IMR-90 (cell line): Measurements from ENCODE around the gene POLR2E. TPM values are rescaled to one million over a fixed set of nuclear protein-coding genes. Genes with fewer than 3 reads are reported as not detected.

Source experiments
- ATAC-seq: fragments of 200-7000 bp; cut with Tn5 transposase; 2 replicates; pipeline ENCODE4 v1.9.1; 2020; ENCODE audit warnings: low read depth, mild to moderate bottlenecking, moderate library complexity
- BruUV-seq: library from RNA; stranded (reverse); fragments of 400-500 nt; replicated peaks from 2 replicates; lab custom pipeline; 2021; lab: Mats Ljungman, UMichigan
- CTCF ChIA-PET: fragments of 300-600 bp; formaldehyde crosslinking; extraction: SDS; loops from one replicate; lab custom pipeline; 2021; ENCODE audit warnings: antibody characterized with exemption; lab: Yijun Ruan, JAX
- POLR2A ChIA-PET: fragments of 300-600 bp; sonication (Branson Sonifier 250); formaldehyde crosslinking; loops from one replicate; lab custom pipeline; 2022; ENCODE audit warnings: antibody characterized with exemption; ENCODE audit not compliant: unreplicated experiment; lab: Charles Lee
- DNase-seq: peaks from one replicate; pipeline ENCODE4 v3.0.0; 2013
- H2AFZ ChIP-seq: replicated peaks from 2 replicates; pipeline ENCODE3; 2013; ENCODE audit warnings: low read length, mild to moderate bottlenecking; ENCODE audit not compliant: poor library complexity
- H2AK5ac ChIP-seq: 2 replicates; pipeline ENCODE4 v1.6.1; 2013; ENCODE audit warnings: low read depth, low read length, inconsistent platforms
- H2AK9ac ChIP-seq: replicated peaks from 2 replicates; pipeline ENCODE3; 2013; ENCODE audit warnings: mild to moderate bottlenecking, low read depth, low read length, moderate library complexity; ENCODE audit not compliant: poor library complexity
- H2BK120ac ChIP-seq: 2 replicates; pipeline ENCODE4 v1.6.1; 2013; ENCODE audit warnings: low read depth, low read length, inconsistent platforms
- H2BK15ac ChIP-seq: 3 replicates; pipeline ENCODE4 v1.6.1; 2013; ENCODE audit warnings: low read depth, low read length, inconsistent platforms
- H2BK20ac ChIP-seq: 2 replicates; pipeline ENCODE4 v1.6.1; 2013; ENCODE audit warnings: low read depth, mild to moderate bottlenecking, inconsistent platforms, low read length, moderate library complexity
- H2BK5ac ChIP-seq: 2 replicates; pipeline ENCODE4 v1.6.1; 2013; ENCODE audit warnings: mild to moderate bottlenecking, low read depth, low read length, inconsistent platforms; ENCODE audit not compliant: poor library complexity, severe bottlenecking
- H3K14ac ChIP-seq: replicated peaks from 2 replicates; pipeline ENCODE4 v1.6.1; 2013; ENCODE audit warnings: low read depth, low read length, inconsistent platforms
- H3K18ac ChIP-seq: 2 replicates; pipeline ENCODE4 v1.6.1; 2013; ENCODE audit warnings: low read depth, low read length, control low read depth
- H3K23ac ChIP-seq: 2 replicates; pipeline ENCODE4 v1.6.1; 2013; ENCODE audit warnings: low read depth, low read length, inconsistent platforms
- H3K27ac ChIP-seq: 2 replicates; pipeline ENCODE4 v1.5.1; 2013; ENCODE audit warnings: mild to moderate bottlenecking, control low read depth, low read length; ENCODE audit not compliant: insufficient read depth
- H3K27me3 ChIP-seq: 2 replicates; pipeline ENCODE4 v1.6.1; 2013; ENCODE audit warnings: low read length; ENCODE audit not compliant: control insufficient read depth, insufficient read depth
- H3K36me3 ChIP-seq: 2 replicates; pipeline ENCODE4 v1.6.1; 2013; ENCODE audit warnings: low read length, mixed read lengths; ENCODE audit not compliant: control insufficient read depth, insufficient read depth
- H3K4ac ChIP-seq: 2 replicates; pipeline ENCODE4 v1.6.1; 2013; ENCODE audit warnings: low read depth, low read length, inconsistent platforms
- H3K4me1 ChIP-seq: 2 replicates; pipeline ENCODE4 v1.6.1; 2013; ENCODE audit warnings: low read length, mixed read lengths; ENCODE audit not compliant: control insufficient read depth, insufficient read depth
- H3K4me2 ChIP-seq: 2 replicates; pipeline ENCODE4 v1.6.1; 2013; ENCODE audit warnings: low read depth, mild to moderate bottlenecking, control low read depth, low read length, moderate library complexity
- H3K4me3 ChIP-seq: 2 replicates; pipeline ENCODE4 v1.5.1; 2013; ENCODE audit warnings: low read depth, mild to moderate bottlenecking, control low read depth, low read length, moderate library complexity; ENCODE audit not compliant: insufficient read depth
- H3K56ac ChIP-seq: 2 replicates; pipeline ENCODE4 v1.6.1; 2013; ENCODE audit warnings: low read length, inconsistent platforms; ENCODE audit not compliant: insufficient read depth; ENCODE audit errors: extremely low read depth
- H3K79me1 ChIP-seq, 2 experiments: 2 replicates each; pipeline ENCODE4 v1.6.1; 2013; ENCODE audit warnings: low read length in 2 of 2, inconsistent platforms in 1 of 2, low read depth in 1 of 2
- H3K9ac ChIP-seq: 2 replicates; pipeline ENCODE4 v1.6.1; 2013; ENCODE audit warnings: low read depth, low read length, control low read depth
- H3K9me1 ChIP-seq: 2 replicates; pipeline ENCODE4 v1.6.1; 2013; ENCODE audit warnings: low read length, inconsistent platforms; ENCODE audit not compliant: insufficient read depth
- H3K9me3 ChIP-seq: 2 replicates; pipeline ENCODE4 v1.6.1; 2013; ENCODE audit warnings: low read length; ENCODE audit not compliant: control insufficient read depth, insufficient read depth
- H4K20me1 ChIP-seq: 2 replicates; pipeline ENCODE4 v1.6.1; 2013; ENCODE audit warnings: low read length, inconsistent platforms; ENCODE audit not compliant: insufficient read depth
- H4K5ac ChIP-seq: 2 replicates; pipeline ENCODE4 v1.6.1; 2013; ENCODE audit warnings: mild to moderate bottlenecking, low read depth, low read length, control low read depth
- H4K8ac ChIP-seq, 2 experiments: 2 replicates each; pipeline ENCODE4 v1.6.1; 2013; ENCODE audit warnings: low read depth in 2 of 2, low read length in 2 of 2, control low read depth in 1 of 2, inconsistent platforms in 1 of 2
- H4K91ac ChIP-seq: 2 replicates; pipeline ENCODE4 v1.6.1; 2013; ENCODE audit warnings: low read depth, low read length, inconsistent platforms; ENCODE audit not compliant: insufficient read depth
- BHLHE40 ChIP-seq: fragments of 150-350 bp; IDR thresholded peaks from 2 replicates; pipeline ENCODE4 v1.6.1; 2016; ENCODE audit warnings: mild to moderate bottlenecking, low read depth, low read length
- CEBPB ChIP-seq: IDR thresholded peaks from 2 replicates; pipeline ENCODE4 v1.6.1; 2012; ENCODE audit warnings: low read depth, low read length, improper control_type of control experiment
- CHD1 ChIP-seq: IDR thresholded peaks from 2 replicates; pipeline ENCODE4 v1.6.1; 2012; ENCODE audit warnings: low read depth, low read length, improper control_type of control experiment
- FOS ChIP-seq: fragments of 150-350 bp; IDR thresholded peaks from 2 replicates; pipeline ENCODE4 v1.6.1; 2016; ENCODE audit warnings: low read depth, low read length
- MAFK ChIP-seq: IDR thresholded peaks from 2 replicates; pipeline ENCODE4 v1.6.1; 2012; ENCODE audit warnings: low read depth, low read length, improper control_type of control experiment
- MAZ ChIP-seq: IDR thresholded peaks from 2 replicates; pipeline ENCODE4 v1.6.1; 2012; ENCODE audit warnings: low read depth, mild to moderate bottlenecking, low read length, improper control_type of control experiment, moderate library complexity, borderline replicate concordance
- MXI1 ChIP-seq: IDR thresholded peaks from 2 replicates; pipeline ENCODE4 v1.6.1; 2012; ENCODE audit warnings: low read depth, mild to moderate bottlenecking, low read length, moderate library complexity, borderline replicate concordance
- NFE2L2 ChIP-seq: fragments of 150-350 bp; IDR thresholded peaks from 2 replicates; pipeline ENCODE4 v1.6.1; 2016; ENCODE audit warnings: low read depth, mild to moderate bottlenecking, low read length
- POLR2A ChIP-seq: IDR thresholded peaks from 2 replicates; pipeline ENCODE4 v1.6.1; 2012; ENCODE audit warnings: mild to moderate bottlenecking, low read depth, low read length
- RAD21 ChIP-seq: IDR thresholded peaks from 2 replicates; pipeline ENCODE4 v1.6.1; 2012; ENCODE audit warnings: low read length, improper control_type of control experiment
- RCOR1 ChIP-seq: IDR thresholded peaks from 2 replicates; pipeline ENCODE4 v1.6.1; 2012; ENCODE audit warnings: mild to moderate bottlenecking, low read length, improper control_type of control experiment; ENCODE audit not compliant: insufficient replicate concordance
- RFX5 ChIP-seq: IDR thresholded peaks from 2 replicates; pipeline ENCODE4 v1.8.0; 2012; ENCODE audit warnings: low read depth, mild to moderate bottlenecking, low read length, moderate library complexity
- SMC3 ChIP-seq: fragments of 150-350 bp; IDR thresholded peaks from 2 replicates; pipeline ENCODE4 v1.6.1; 2016; ENCODE audit warnings: low read depth, mild to moderate bottlenecking, antibody characterized with exemption, low read length, moderate library complexity
- WGBS, 2 experiments: methylation state at CpG; one replicate each; pipeline versions ENCODE4 v1.1.5 to v1.1.7; 2013; ENCODE audit warnings: missing lambda C conversion rate in 2 of 2; ENCODE audit not compliant: insufficient read length in 1 of 2; ENCODE audit errors: extremely low coverage in 2 of 2; 5-methylcytosine and 5-hydroxymethylcytosine counted together
- dilution Hi-C: fragments of 300-500 bp; cut with HindIII; formaldehyde crosslinking; loops from one replicate; pipeline ENCODE4 v1.14.3; 2018; ENCODE audit warnings: low sequenced_read_pairs; ENCODE audit not compliant: unreplicated experiment
- in situ Hi-C: fragments of 300-500 bp; cut with MboI; formaldehyde crosslinking; loops from 3 replicates; pipeline ENCODE4 v1.14.3; 2019; ENCODE audit warnings: low sequenced_read_pairs, inconsistent platforms, mixed read lengths
- intact Hi-C: fragments of 100-400 bp; cut with micrococcal nuclease; formaldehyde crosslinking; loops from 2 replicates; pipeline ENCODE4 v1.10.0; 2022
- polyA plus RNA-seq, 3 experiments: library from polyadenylated mRNA; depleted of rRNA; stranded (reverse); fragments of >200 nt; gene quantifications; 2 replicates each; pipeline ENCODE4 v1.2.3, GENCODE V29; 2012; ENCODE audit warnings: low replicate concordance in 1 of 3
- total RNA-seq: library from RNA; depleted of rRNA; stranded (reverse); fragments of >200 nt; gene quantifications from 2 replicates; pipeline ENCODE4 v1.2.3, GENCODE V29; 2012
- TF ChIP-seq, protein P1 (sequence below): fragments of 150-350 bp; IDR thresholded peaks from 2 replicates; pipeline ENCODE4 v1.6.1; 2016; ENCODE audit warnings: low read depth, mild to moderate bottlenecking, low read length, moderate library complexity, borderline replicate concordance
- TF ChIP-seq, protein P2 (sequence below): fragments of 150-350 bp; IDR thresholded peaks from 2 replicates; pipeline ENCODE4 v1.6.1; 2017; ENCODE audit warnings: mild to moderate bottlenecking, antibody characterized with exemption, low read length, low read depth
- TF ChIP-seq, protein P3 (sequence below): conservative IDR thresholded peaks from 2 replicates; pipeline ENCODE4 v1.5.1; 2012; ENCODE audit warnings: mild to moderate bottlenecking, low read depth, low read length, improper control_type of control experiment

Gene POLR2E
- total and polyA plus RNA-seq, 2 of the 4 experiments (the other 2 are of a cell fraction), result 294 to 391 TPM

DNA sequence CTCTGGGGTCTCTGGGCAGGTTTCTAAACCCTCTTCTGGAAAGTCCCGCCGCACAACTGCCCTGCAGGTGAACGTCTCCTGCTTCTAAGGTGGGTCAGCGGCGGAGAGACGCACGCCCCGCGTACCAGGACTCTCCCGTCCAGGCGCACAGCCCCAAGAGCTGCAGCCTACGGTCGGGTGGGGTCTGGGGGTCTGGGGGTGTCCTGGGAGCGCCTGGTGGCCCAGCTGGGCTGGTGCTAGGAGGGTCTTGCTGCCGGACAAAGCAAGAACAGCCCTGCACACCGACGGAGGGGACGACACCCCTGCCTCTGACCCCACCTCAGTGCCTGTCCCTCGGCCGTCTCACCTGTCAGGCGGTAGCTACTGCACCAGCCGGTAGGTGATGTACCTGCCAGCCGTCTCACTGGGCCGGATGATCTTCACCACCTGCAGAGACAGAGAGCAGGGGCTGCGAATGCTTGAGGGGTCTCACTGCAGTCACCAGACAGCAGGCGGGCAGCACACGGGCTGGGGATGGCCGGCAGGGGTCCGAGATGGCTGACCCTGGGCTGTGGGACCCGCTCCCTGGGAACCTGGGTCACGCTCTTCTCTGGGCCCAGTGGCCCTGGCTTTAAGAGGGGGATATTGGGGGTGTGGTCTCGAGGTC is 5.9 kb downstream of the POLR2E start:
- H4K91ac ChIP-seq, result no peak overlapping the region
- H3K27me3 ChIP-seq, result no peaks in the 10 kb centered on the region
- WGBS, 2 experiments, result 97% methylated on average over 15 of the region's 32 CpGs; no CpG with 5 or more reads in 1 of the 2 experiments
- no peak overlapping the region for H3K23ac ChIP-seq
- H3K9ac ChIP-seq, result no peak overlapping the region
- no peak for DNase-seq
- TF ChIP-seq FOS (no peak), MAZ (no peak), RAD21 (no peak), CHD1 (no peak), MXI1 (no peak), SMC3 (no peak), BHLHE40 (no peak), POLR2A (no peak), RFX5 (no peak), CEBPB (no peak), RCOR1 (no peak), NFE2L2 (no peak), MAFK (no peak)
- TF ChIP-seq, protein P1, sequence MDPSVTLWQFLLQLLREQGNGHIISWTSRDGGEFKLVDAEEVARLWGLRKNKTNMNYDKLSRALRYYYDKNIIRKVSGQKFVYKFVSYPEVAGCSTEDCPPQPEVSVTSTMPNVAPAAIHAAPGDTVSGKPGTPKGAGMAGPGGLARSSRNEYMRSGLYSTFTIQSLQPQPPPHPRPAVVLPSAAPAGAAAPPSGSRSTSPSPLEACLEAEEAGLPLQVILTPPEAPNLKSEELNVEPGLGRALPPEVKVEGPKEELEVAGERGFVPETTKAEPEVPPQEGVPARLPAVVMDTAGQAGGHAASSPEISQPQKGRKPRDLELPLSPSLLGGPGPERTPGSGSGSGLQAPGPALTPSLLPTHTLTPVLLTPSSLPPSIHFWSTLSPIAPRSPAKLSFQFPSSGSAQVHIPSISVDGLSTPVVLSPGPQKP, result no peak
- TF ChIP-seq, protein P2, sequence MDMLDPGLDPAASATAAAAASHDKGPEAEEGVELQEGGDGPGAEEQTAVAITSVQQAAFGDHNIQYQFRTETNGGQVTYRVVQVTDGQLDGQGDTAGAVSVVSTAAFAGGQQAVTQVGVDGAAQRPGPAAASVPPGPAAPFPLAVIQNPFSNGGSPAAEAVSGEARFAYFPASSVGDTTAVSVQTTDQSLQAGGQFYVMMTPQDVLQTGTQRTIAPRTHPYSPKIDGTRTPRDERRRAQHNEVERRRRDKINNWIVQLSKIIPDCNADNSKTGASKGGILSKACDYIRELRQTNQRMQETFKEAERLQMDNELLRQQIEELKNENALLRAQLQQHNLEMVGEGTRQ, result no peak
- TF ChIP-seq, protein P3, sequence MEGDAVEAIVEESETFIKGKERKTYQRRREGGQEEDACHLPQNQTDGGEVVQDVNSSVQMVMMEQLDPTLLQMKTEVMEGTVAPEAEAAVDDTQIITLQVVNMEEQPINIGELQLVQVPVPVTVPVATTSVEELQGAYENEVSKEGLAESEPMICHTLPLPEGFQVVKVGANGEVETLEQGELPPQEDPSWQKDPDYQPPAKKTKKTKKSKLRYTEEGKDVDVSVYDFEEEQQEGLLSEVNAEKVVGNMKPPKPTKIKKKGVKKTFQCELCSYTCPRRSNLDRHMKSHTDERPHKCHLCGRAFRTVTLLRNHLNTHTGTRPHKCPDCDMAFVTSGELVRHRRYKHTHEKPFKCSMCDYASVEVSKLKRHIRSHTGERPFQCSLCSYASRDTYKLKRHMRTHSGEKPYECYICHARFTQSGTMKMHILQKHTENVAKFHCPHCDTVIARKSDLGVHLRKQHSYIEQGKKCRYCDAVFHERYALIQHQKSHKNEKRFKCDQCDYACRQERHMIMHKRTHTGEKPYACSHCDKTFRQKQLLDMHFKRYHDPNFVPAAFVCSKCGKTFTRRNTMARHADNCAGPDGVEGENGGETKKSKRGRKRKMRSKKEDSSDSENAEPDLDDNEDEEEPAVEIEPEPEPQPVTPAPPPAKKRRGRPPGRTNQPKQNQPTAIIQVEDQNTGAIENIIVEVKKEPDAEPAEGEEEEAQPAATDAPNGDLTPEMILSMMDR, result no peak
- no peak overlapping the region for H2BK20ac ChIP-seq
- H3K4ac ChIP-seq, result no peak overlapping the region
- no peaks in the 10 kb centered on the region for H3K9me3 ChIP-seq
- H2AFZ ChIP-seq, result no peak overlapping the region
- intact Hi-C loops (no loop called here), in situ Hi-C loops (no loop called here), dilution Hi-C loops (no loop called here)
- H4K8ac ChIP-seq, result no peak overlapping the region
- H3K36me3 ChIP-seq, result peaks cover 44% of the 10 kb centered on the region
- no peak overlapping the region for H3K4me3 ChIP-seq
- H3K14ac ChIP-seq, result no peak overlapping the region
- no peak overlapping the region for H4K5ac ChIP-seq
- no peaks in the 10 kb centered on the region for H3K9me1 ChIP-seq
- H2BK120ac ChIP-seq, result no peak overlapping the region
- peaks cover 3 to 22% of the 10 kb centered on the region in 2 experiments; a peak in 2 of 4 replicates for H3K79me1 ChIP-seq
- H2AK9ac ChIP-seq, result no peak overlapping the region
- no peak for ATAC-seq
- H3K4me1 ChIP-seq, result peaks cover 5% of the 10 kb centered on the region; the same call in 1 of the 2 replicates
- POLR2A ChIA-PET, result no interaction called here
- H2BK5ac ChIP-seq, result no peak overlapping the region
- CTCF ChIA-PET, result interaction anchor here (0.6 kb wide), 2 partner anchors 10 to 105 kb away, joined by 4 to 6 read pairs; no protein-coding TSS in a partner anchor
- H3K56ac ChIP-seq, result no peak overlapping the region
- no peak overlapping the region for H3K27ac ChIP-seq
- no peak overlapping the region for H3K18ac ChIP-seq
- no peak overlapping the region for H2BK15ac ChIP-seq
- H3K4me2 ChIP-seq, result no peak overlapping the region
- H2AK5ac ChIP-seq, result no peak overlapping the region
- BruUV-seq, result no TSS peak
- H4K20me1 ChIP-seq, result peaks cover 22% of the 10 kb centered on the region
